Activated effector memory CD4-positive, alpha-beta T cell treated with anti-CD3 and anti-CD28 coated beads, Interleukin-2, amount 50 U/mL, for 16 hours (primary cell): ENCODE data around the gene SOX1.

Experiments
- DNase-seq: peaks from one replicate; pipeline ENCODE4 v3.0.0-alpha.2; 2020

SOX1 gene

DNA sequence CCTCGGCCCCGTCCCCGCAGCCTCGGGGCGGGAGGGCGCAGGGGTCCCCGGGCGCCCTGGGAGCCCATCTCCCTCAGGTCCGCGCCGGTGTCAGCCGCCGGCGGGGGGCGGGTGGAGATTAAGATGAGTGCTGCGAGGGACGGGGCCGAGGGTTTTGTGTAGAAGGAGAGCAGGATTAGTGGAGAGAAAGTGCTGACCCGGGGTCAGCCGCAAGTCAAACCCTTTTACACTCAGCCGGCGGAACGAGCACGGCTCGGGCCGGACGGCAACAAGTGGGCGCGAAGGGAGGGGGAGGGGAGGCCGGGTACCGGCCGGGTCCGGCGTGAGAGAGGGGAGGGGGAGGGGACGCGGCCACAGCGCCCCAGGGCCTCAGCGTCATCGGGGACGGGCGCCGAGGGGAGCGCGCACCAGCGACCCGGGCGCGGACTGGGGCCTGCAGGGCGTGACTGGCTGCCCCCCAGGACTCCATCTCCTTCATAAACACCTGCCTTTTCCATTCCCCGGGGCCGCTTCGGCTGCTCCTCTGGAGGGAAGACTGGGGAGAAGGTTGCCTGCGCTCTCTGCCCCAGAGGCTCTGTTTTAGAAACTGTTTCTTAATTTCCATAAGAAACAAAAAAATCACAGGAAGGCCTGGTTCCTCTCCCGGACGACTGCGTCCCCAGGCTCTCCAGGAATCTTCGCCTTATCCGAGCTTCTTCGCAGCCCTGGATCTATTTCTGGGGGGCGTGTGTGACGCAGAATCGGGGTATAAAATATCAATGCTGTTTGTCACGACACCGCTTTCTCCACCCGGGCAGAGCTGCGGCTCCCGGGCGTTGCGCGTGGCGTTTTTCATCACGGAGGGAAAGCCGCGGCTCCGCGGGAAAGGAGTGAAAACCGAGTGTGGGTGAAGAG, 6.5 kb downstream of the SOX1 start:
- DNase-seq = no peak

DNA sequence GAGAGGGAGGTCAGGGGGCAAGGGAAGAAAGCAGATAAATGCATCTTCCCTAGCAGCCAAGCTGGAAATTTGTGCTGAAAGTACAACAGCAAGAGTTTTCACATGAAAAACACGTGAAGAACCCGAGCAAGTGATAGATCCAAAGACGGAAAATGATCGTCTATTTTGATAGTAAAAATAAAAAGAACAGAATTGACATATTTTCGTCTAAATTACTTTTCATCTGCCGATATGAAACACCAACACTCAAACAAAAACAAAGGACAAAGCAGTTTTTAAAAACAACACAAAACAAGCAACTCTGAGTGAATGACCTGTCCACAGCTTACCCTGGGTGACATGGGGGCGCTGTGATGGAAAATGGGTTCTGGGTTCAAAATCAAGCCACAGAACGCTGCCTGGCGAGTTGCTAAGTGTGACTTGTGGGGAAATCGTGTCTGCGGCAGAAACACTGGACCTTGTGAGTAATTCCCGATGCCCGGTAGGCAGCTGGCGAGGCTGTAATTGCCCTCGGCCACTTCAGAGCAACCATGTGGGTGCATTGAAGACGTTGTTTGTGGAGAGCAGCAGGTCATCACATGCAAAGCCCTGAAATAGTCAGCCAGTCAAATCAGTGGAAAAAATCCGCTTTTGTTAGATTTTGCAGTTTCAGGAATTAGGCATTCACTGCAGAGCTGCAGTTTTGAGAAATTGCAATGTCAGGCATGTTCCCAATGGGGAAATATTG, 7.4 kb downstream of the SOX1 start:
- DNase-seq = no peak

DNA sequence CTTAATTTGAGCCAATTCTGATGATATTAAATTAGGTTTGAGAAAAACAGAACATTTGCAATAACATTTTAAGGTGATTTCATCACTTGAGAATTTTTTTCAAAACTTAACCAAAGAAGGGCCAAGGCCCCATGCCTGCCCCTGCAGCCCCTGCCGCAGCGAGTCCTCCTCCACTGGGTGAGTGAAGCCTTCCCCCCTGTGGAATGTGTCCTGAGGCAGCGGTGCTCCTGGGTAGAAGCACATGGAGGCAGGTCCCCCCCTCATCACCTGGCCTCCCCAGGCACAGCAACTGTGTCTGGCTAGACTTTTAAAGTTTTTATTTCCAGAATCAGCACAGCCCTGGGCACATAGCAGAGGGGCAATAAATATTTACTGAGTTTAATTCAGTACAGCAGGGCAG, 10.8 kb downstream of the SOX1 start:
- DNase-seq = no peak

DNA sequence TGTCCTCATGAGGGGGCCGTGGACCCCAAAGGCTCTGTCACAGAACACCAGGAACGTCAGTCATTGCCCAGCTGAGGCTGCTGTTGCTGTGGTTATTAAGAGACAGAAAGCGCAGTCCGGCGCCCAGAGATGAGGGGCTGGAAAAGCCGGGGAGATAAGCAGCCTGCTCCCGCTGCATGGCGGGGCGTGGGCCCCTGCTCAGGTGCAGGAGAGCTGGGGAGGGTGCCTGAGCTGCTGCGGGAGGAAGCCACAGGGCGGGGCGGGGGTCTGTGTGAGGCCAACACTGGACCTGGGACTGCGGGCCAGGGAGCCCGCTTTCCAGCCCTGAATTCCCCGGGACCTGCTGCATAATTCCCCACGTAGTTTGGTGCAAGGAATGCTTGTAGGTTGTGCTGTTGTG, 11.3 kb downstream of the SOX1 start:
- no peak for DNase-seq

DNA sequence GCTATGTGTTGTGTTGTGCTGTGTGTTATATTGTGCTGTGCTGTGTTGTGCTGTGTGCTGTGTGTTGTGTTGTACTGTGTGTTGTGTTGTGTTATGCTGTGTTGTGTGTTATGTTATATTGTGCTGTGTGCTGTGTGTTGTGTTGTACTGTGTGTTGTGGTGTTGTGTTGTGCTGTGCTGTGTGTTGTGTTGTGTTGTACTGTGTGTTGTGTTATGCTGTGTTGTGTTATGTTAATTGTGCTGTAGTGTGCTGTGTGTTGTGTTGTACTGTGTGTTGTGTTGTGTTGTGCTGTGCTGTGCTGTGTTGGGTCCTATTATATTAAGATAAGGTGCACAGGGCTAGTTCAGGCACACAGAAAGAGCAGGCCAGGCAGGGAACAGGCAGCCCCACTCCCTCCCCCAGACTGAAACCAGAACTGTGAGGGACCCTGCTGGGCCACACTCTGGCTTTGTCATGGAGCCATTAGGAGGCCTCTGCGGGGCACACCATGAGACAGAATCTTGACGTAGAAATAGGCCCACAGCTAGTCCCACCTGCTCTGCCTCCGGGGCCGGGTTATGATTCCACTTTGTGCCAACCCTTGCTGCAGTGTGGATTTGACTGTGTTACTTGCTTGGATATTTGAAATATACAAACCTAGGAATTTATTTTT, 12.1 kb downstream of the SOX1 start:
- no peak for DNase-seq

DNA sequence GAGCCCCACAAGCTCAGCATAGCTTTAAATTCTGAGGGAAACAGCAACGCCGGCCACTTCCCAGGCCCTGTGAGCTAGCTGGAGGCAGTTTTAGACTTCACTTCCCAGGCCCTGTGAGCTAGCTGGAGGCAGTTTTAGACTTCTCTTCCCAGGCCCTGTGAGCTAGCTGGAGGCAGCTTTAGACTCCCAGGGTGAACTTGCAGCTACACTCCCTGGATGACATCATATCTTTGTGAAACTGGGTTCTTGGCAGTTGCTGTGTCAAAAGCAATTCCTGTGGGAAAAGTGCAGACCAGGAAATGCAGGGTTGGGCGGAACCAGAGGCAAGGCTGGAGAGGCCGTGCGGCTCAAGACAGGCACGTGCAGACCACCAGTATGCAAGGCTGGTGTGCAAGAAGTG, 12.7 kb downstream of the SOX1 start:
- no peak for DNase-seq

DNA sequence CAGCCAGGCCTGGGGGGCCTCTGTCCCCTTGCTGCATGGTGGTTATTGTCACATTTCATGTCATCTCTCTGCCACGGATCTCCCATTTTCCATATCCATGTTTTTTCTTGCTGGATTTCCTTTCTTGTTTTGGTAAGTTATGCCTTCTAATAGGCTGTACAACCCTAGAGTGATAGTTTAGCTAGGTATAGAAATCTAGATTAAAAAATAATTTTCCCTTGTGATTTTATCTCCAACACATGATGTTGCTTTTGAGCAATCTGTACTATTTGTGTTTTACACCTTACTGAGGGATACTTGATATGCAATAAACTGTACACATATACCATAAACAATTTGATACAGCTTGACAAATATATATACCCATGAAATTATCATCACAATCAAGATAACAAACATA, 17.0 kb downstream of the SOX1 start:
- no peak for DNase-seq

DNA sequence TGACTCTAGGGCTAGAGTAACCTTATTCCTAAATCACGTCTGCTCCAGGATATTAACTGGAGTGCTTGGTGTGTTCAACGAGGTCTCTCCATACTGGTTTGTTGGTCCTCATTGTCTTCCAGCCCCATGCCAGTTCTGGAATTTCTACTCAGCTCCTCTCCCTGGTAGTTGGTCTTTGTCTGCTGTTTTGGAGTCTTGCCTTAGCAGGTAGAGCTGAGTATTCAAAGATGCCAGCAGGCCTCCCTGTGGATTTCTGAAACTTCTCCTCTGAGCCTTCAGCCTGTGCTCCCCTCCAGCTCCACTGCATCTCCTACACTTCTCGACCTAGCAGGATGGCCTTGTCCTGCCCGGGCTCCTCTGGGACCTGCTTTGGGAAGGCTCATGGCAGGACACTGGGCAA, 25.5 kb downstream of the SOX1 start:
- DNase-seq = no peak

DNA sequence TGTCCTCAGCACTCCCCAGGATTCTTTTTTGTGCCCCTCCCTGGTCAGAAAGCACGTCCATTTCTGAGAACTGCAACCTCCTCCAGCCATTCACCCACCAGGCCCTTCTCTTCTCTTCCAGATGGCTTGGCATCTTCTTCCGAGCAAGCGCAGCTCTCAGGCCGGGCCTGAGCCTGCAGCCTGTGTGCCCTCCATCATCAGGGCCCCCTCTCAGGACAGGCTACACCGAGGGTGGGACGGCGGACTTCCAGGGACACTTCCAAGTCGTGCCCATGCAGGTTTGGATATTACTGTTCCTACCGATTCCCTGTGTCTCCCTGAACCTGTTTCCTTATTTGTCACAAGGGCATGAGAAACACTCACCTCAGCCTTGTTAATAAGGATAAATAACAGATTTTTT, 28.4 kb downstream of the SOX1 start:
- no peak for DNase-seq

DNA sequence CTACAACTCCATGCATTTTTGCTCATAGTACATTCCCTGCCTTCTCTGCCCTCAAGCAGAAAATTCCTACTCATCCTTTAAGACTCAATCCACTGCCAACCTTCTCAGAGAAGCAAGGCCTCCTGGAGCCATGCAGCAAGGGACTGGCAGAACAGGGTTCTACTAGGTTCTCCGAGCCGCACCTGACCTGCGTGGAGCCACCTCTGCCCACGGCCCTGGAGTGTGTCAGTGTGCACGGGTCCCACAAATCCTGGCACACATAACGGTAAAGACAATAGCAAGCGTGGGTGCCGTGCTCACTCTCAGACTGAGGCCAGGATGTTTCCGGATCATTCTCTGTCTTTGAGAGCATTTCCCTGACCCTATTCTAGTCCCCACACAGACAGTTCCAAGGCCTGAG, 30.0 kb downstream of the SOX1 start:
- no peak for DNase-seq

DNA sequence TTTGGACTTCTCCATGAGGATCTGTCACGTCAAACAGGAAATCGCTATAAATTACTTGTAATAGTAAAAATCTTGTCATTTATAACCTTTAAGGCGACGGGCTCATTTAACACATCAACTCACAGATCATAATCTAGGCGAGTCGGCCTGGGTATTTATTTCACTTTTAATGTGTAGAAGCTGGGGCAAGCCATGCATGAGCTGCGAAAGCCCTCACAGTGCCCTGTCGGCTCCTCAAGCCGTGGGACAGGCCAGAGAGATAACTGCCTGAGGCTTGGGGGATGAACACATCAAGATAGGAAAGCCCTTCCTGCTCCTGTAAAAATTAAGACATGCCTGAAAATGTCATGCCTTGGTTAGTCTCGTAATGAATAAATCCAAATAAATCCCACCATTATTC, 30.8 kb downstream of the SOX1 start:
- no peak for DNase-seq

DNA sequence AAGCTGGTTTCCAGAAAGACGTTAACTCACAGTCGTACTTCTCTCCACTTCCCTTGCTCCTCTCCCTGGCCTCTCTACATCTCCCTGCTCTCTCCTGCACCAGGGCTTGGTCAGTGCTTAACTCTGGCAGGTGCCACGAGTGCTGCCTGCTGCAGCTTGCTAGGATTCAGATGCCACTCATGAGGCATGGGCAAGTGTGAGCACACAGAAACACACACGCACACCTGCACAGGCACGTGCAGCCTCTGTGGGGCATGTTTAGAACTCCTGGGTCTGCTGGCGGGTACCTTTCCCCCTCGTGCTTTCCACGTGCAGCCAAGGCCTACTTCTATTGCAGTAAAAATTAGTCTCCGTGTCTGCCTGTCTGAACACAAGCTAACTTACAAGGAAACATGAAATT, 31.8 kb downstream of the SOX1 start:
- DNase-seq = no peak

DNA sequence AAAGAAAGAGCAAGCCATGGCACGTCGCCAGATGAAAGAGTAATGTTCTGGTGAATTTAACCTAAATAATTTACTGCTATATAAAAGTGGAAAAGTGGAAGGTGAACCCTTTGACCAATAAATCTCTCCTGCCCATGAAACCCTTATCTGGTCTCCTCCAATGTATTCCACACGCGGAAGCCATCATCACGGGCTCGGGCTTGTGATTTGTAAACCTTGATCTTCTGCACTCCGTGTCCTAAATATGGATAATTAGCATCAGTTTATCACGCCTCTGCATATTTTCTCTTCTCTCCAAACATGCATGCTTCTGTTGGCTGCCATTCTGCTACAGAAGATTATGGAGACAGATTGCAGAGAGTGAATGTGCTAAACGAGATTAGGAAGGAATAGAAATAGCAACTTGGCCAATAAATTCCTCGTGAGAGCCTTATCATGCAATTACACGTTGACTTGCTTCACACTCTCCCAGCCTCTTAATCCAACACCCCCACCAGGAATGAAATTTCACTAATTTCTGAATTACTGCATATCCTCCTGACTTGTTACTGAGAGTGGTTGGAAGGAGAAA, 34.5 kb downstream of the SOX1 start:
- no peak for DNase-seq

DNA sequence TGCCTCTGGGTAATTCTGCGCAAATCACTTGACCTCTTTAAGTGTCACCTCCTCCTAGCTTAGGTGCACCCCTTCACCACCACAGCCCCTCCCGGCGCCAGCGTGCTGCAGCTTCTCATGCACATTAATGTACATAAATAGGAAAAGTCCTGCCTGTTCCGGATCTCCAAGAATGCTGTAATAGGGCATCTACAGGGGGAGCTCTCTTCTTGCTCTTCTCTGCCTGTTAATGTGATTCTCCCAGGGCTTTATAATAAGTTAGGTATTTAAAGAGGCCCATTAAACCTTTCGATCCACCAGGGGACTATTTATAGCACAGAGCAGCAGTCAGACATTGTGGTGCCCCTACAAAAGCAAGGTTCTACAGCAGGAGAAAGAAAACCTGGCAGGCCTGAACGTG, 35.3 kb downstream of the SOX1 start:
- no peak for DNase-seq

DNA sequence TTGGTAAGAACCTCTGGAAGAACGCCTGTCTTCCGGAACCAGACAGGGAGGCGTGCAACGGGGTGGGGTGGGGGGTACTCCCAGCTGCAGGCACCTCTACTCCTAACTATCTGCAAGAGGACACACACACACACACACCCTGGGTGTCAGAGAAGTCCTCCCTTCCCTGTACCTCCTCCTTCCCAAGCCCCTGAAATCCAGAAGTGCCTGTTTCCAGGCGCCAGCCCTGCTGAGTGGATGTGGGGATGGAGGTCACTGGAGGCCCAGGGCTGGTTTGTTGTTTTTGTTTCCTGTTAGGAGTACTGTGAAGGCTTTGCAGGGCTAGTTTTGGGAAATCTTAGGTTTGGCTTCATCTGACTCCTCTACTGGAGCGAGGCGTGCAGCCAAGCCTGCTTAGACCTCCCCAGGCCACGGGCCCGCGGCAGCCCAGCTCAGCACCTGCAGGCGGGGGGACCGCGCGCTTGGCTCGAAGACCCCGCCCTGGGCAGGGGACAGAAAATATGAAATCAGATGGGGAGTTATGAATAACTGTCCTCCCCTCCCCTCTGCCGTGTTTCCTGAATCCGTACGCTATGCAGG, 36.4 kb downstream of the SOX1 start:
- DNase-seq = no peak

DNA sequence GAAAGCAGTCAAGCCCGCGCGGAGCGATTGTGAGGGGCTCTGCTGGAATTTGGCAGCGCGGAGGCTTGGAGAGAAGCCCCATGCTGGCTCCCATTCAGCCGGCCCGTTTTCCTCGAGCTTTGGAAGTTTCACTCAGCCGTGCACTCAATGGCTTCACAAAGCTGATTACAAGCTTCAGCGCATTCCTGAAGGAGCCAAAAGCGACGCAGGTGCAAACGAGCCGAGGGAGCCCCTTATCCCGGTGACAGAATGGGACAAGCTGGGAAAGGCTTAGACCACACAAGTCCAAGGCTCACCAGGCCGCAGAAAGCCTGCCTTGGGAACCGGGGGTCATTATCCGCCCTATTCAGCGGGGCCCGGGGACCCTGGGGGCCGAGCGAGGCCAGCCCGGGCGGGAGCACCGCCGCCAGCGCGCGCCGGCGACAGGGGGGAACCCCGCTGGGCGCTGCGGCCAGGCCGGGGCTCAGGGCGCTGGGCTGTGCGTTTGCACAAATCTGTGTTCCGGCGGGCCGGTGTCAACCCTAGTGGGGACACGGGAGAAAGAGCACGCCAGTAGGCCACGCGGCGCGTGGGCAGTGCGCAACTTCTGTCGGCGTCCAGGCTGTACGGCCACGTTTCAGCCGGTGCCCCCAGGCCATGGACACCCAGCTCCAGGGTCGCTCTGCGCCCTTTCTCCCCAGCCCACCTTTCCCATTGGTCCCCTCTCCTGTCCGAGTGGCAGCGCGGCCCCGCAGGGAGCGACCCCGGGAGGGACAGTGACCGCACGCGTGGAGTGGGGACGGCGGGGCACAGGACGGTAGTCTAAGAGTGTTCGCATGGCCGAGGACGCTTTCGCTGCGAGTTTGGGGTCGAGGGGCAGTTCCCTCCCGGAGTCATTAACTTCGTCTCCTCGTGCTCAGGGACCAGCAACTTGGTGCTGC, 37.3 kb downstream of the SOX1 start:
- no peak for DNase-seq

DNA sequence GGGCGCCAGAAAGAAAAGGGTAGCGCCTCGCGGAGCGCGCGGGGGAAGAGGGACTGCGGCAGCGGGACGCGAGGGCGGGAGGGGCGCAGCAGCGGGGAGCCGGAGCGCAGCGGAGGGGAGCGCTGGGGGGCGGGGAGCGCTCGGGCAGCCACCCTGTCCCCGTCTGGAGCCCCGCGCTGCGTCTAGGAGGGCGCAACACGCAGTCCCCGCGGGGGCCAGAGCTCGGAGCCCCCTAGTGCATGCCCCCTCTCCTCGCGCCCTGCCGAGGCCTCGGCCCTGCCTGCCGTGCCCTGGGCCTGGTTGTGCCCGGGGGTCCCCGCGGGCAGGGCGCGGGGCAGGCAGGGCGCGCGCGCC, 37.9 kb downstream of the SOX1 start:
- DNase-seq = no peak

DNA sequence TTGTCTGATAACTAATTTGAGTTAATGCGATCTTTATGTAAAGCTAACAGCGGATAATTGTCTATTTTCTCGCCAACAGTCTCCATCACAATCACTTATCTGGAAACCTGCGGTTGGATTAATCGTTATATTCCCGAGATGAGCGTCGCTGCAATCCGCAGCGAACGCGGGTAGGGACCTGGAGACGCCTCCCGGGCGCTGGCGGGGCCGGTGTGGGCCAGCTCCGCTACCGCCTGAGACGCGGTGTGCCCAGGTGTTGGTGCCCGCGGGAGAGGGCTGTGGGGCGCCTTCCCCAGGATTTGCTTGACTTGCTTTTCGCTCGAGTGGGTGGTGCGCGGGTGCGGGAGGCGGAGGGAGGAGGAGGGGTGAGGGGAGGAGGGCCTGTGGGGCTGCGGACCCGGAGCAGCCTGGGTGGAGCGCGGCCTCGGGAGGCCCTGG, 38.3 kb downstream of the SOX1 start:
- DNase-seq = no peak

DNA sequence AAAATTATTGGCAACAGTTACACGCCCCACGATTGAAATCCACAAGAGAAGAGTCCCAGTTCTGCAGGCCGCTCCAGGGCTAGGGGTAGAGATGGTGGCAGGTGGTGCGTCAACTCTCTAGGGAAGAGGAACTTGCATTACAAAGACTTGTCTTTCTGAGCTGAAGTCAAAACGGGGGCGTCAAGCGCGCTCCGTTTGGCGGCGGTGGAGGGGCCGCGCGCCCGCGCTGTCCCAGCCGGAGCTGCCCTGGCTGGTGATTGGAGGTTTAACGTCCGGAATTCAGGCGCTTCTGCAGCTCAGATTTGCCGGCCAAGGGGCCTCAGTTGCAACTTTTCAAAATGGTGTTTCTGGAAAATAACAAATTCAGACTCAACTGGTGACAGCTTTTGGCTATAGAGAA, 38.9 kb downstream of the SOX1 start:
- no peak for DNase-seq

DNA sequence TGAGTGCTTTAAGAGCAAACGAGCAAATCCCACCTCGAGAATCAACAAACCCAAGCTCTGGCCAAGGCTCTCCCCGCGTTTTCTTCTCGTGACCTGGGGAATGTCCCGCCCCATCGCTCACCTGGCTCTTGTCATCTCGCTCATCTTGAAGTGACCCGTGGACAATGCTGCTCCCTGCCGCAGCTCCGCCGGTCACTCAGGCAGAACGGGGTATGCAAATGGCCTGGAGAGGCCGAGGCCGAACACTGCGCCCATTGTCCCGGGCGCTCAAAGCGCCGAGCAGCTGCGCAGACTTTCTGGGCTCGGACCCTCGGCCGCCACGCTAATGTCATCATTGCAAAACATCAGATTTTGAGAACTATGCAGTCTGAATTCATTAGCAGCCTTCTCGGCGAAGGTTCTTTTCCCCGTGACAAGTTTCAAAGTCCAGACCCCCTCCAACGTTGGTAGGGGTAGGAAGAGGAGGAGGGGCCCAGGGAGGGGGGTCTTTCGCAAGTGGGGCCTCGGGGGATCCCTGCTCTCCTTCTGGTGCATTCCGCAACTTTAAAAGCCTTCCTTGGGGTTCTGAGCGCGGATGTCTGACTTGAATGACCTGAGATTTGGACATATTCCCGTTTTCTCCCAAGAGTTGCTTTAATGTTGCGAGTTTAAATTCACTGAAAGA, 39.7 kb downstream of the SOX1 start:
- no peak for DNase-seq

DNA sequence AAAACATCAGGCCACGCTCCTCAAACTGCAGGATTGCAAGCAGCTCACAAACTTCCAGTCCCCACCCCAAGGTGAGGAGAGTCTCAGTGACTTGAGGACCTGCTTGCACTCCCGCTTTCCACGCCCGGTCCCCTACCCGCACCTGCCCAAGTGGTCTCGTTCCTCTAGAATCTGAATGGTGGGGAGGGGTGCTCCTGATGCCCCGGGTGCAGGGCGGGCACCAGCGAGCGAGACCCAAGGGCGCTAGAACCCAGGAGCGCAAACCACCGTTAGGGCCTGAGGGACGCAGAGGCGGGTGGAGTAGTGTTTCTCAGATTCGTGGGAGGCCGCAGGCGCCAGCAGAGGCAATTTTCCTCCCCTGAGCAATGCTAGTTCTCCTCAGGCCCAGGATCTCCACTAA, 40.3 kb downstream of the SOX1 start:
- DNase-seq = no peak

DNA sequence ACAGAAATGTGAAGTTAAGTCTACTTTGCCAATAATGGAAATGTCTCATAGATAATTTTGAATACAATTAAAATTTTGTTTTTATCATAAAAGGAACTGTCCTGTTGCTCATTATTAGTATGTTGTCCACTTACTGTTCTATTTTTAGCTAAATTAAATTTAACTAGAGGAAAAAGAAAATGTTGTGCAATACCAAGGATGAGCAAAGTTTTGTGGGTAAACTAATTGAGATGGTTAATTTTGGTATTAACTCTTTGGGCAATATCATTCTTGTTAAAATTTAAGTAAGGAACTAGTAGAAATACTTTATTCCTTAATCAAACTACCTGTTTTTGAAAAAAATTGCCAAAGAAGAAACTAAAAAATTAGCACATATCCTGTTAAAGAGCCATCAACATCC, 43.5 kb downstream of the SOX1 start:
- DNase-seq = no peak
